C4-2B (cell line): ENCODE data around the gene C1QTNF6.

Source experiments
- CTCF ChIP-seq: fragments of 450-650 bp; conservative IDR thresholded peaks from 2 replicates; pipeline ENCODE4 v1.5.1; 2017; ENCODE audit warnings: mild to moderate bottlenecking
- ZFX ChIP-seq: fragments of 450-650 bp; IDR thresholded peaks from 2 replicates; pipeline ENCODE4 v1.6.1; 2017

GRCh38 chr22:37211075-37211865 lies 23.2 kb upstream of the C1QTNF6 start:
- TF ChIP-seq CTCF (no peak), ZFX (no peak)
